ENCODE measurements around the gene CDCA5.

The CDCA5 gene

DNA sequence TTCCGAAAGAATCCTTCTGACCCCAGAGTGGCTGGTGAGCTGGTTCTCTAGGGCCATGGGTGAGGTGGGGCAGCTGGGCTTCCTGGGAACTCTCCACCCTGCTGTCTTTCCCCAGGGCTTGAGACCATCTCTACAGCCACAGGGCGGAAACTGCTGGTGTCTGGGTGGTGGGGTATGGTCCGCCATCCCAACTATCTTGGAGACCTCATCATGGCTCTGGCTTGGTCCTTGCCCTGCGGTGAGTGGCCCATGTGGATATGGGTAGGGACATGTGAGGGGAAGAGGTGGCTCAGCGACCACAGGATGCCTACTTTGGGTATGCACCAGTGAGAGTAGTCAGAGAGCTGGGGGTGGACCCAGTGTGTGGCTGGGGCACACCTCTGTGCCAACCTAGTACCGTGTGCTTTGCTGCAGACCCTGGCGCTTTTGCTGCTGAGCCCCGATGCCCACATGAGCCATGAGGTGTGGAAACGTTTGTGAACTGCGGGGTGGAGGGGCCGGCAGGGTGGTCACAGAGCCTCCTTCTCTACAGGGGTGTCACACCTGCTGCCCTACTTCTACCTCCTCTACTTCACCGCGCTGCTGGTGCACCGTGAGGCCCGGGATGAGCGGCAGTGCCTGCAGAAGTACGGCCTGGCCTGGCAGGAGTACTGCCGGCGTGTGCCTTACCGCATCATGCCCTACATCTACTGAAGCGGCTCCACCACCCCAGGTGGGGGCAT is 31.7 kb upstream of the CDCA5 start:
- H3K4me3 Mint-ChIP-seq = peak overlapping the region; percentile 47
- no peaks in the 10 kb centered on the region for H3K9me3 Mint-ChIP-seq
- no peak for ATAC-seq (ENCODE audit: low read depth)
- peaks cover 10% of the 10 kb centered on the region for H3K36me3 Mint-ChIP-seq
- H3K4me1 Mint-ChIP-seq = peaks cover 20% of the 10 kb centered on the region
- H3K27ac Mint-ChIP-seq = no peak overlapping the region
- no peaks in the 10 kb centered on the region for H3K27me3 Mint-ChIP-seq
- DNase-seq (ENCODE audit: low spot score in 2 of 2) = no peak

- ATAC-seq (ENCODE audit: low read depth) = no peak
Observed at GRCh38 chr11:65114538-65115171, 30.8 kb upstream of the CDCA5 start.

GRCh38 chr11:65113839-65114238 is 30.0 kb upstream of the CDCA5 start:
- Mint-ChIP-seq H3K36me3 (peaks cover 8% of the 10 kb centered on the region), H3K27ac (no peak overlapping the region), H3K4me3 (peak overlapping the region; percentile 5), H3K4me1 (peaks cover 26% of the 10 kb centered on the region), H3K27me3 (no peaks in the 10 kb centered on the region), H3K9me3 (no peaks in the 10 kb centered on the region)
- DNase-seq (ENCODE audit: low spot score in 2 of 2) = no peak
- ATAC-seq (ENCODE audit: low read depth) = no peak

More at GRCh38 chr11:65114538-65115171, 30.8 kb upstream of the CDCA5 start:
- H3K27me3 Mint-ChIP-seq = no peaks in the 10 kb centered on the region
- no peak overlapping the region for H3K4me3 Mint-ChIP-seq
- peaks cover 8% of the 10 kb centered on the region for H3K36me3 Mint-ChIP-seq
- H3K4me1 Mint-ChIP-seq = peaks cover 26% of the 10 kb centered on the region
- H3K9me3 Mint-ChIP-seq = no peaks in the 10 kb centered on the region
- DNase-seq (ENCODE audit: low spot score in 2 of 2) = no peak
- H3K27ac Mint-ChIP-seq = no peak overlapping the region

GRCh38 chr11:65113361-65113756 is 29.5 kb upstream of the CDCA5 start:
- Mint-ChIP-seq H3K9me3 (no peaks in the 10 kb centered on the region), H3K4me1 (peaks cover 26% of the 10 kb centered on the region), H3K27ac (peak overlapping the region; percentile 92), H3K36me3 (peaks cover 3% of the 10 kb centered on the region), H3K4me3 (peak overlapping the region; percentile 92), H3K27me3 (no peaks in the 10 kb centered on the region)
- ATAC-seq (ENCODE audit: low read depth) = no peak
- no peak for DNase-seq (ENCODE audit: low spot score in 2 of 2)

GRCh38 chr11:65112546-65113360 is 28.9 kb upstream of the CDCA5 start:
- peaks cover under 1% of the 10 kb centered on the region for H3K36me3 Mint-ChIP-seq

GRCh38 chr11:65111744-65112545 is 28.1 kb upstream of the CDCA5 start, which contains the start of gene TM7SF2:
Gene TM7SF2, plus strand, starts transcription at chr11:65111872. Its CDS starts 144 bp downstream, at chr11:65112016.
- H3K27ac Mint-ChIP-seq = peak within 1 kb of the TSS; percentile 92
- DNase-seq (ENCODE audit: low spot score in 2 of 2) (peak; percentile 85 to 92), ATAC-seq (ENCODE audit: low read depth) (peak; percentile 74)
- no peaks in the 10 kb centered on the region for H3K27me3 Mint-ChIP-seq
- no peaks in the 10 kb centered on the region for H3K36me3 Mint-ChIP-seq
- peaks cover 23% of the 10 kb centered on the region for H3K4me1 Mint-ChIP-seq
- peak within 1 kb of the TSS; percentile 92 for H3K4me3 Mint-ChIP-seq
- H3K9me3 Mint-ChIP-seq = no peaks in the 10 kb centered on the region

More at GRCh38 chr11:65112546-65113360, 28.9 kb upstream of the CDCA5 start:
- H3K9me3 Mint-ChIP-seq = no peaks in the 10 kb centered on the region
- H3K4me3 Mint-ChIP-seq = peak overlapping the region; percentile 92
- H3K27me3 Mint-ChIP-seq = no peaks in the 10 kb centered on the region
- H3K27ac Mint-ChIP-seq = peak overlapping the region; percentile 92
- peak; percentile 51 for ATAC-seq (ENCODE audit: low read depth)
- peak; percentile 76 to 82 for DNase-seq (ENCODE audit: low spot score in 2 of 2)
- H3K4me1 Mint-ChIP-seq = peaks cover 23% of the 10 kb centered on the region

DNA sequence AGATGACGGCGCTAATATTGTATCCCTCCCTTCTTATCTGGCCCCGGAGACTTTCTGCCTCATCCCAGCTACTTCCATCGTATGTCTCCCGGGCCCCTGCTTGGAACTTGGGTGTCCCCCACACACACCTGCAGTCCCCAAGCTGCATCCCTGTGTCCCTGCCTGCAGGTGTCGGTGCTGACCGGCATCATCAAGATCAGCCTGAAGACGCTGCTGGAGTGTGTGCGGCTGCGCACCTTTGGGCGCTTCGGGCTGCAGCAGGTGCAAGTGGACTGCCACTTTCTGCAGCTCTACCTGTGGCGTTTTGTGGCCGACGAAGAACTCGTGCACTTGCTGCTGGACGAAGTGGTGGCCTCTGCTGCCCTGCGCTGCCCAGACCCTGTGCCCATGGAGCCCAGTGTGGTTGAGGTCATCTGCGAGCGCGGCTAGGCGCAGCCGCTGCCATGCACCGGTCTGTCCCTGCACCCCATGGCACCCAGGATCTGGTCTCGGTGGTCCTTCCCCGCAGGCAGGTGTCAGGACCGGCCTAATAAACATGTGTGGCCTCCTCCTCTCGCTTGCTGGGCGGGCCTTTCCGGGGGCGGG is 27.4 kb upstream of the CDCA5 start:
- ATAC-seq (ENCODE audit: low read depth) (no peak), DNase-seq (ENCODE audit: low spot score in 2 of 2) (no peak)
- no peaks in the 10 kb centered on the region for H3K9me3 Mint-ChIP-seq
- peaks cover 23% of the 10 kb centered on the region for H3K4me1 Mint-ChIP-seq
- H3K36me3 Mint-ChIP-seq = no peaks in the 10 kb centered on the region
- peak overlapping the region; percentile 92 for H3K4me3 Mint-ChIP-seq
- H3K27ac Mint-ChIP-seq = peak overlapping the region; percentile 92
- H3K27me3 Mint-ChIP-seq = no peaks in the 10 kb centered on the region

GRCh38 chr11:65110354-65110861 is 26.6 kb upstream of the CDCA5 start:
- Mint-ChIP-seq H3K4me1 (peaks cover 22% of the 10 kb centered on the region), H3K36me3 (peaks cover 3% of the 10 kb centered on the region), H3K27ac (peak overlapping the region; percentile 55), H3K27me3 (no peaks in the 10 kb centered on the region), H3K9me3 (no peaks in the 10 kb centered on the region), H3K4me3 (no peak overlapping the region)
- DNase-seq (ENCODE audit: low spot score in 2 of 2) = peak; percentile 100
- ATAC-seq (ENCODE audit: low read depth) = peak; percentile 49

DNA sequence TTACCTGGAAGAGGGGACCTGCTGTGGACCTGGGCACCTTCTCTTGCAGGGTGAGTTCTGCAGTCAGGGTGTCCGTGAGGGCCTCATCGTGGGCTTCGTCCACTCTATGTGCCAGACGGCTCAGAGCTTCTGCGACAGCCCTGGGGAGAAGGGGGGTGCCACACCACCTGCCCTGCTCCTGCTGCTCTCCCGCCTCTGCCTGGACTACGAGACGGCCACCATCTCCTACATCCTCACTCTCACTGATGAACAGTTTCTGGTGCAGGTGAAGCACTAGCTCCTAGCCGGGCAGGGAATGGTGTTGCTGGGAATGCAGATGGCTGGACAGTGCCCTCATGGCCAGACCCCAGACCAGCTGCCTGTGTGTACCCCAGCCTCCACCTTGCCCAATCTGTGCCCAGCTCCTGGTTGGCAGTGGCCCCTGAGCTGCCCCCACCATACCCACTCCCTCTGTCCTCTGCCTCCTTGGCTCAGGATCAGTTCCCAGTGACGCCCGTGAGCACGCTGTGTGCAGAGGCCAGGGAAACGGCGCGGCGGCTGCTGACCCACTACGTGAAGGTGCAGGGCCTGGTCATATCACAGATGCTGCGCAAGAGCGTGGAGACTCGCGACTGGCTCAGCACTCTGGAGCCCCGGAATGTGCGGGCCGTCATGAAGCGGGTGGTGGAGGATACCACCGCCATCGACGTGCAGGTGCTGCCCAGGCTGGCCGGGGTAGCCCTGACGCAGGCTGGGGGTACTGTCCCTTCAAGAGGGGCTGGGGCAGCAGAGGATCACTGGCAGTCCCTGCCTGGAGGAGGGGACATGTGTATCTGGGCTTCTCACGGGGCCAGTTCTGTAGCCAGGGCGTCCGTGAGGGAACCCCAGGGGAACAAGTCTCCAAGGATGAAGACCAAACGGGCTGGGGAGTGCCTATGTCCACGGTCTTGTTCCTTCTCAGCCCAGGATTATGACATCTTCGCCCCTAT is 25.7 kb upstream of the CDCA5 start:
- Mint-ChIP-seq H3K36me3 (peaks cover 3% of the 10 kb centered on the region), H3K4me1 (peaks cover 22% of the 10 kb centered on the region), H3K27me3 (no peaks in the 10 kb centered on the region), H3K27ac (peak overlapping the region; percentile 55), H3K9me3 (no peaks in the 10 kb centered on the region), H3K4me3 (no peak overlapping the region)
- ATAC-seq (ENCODE audit: low read depth) = no peak
- DNase-seq (ENCODE audit: low spot score in 2 of 2) = no peak

GRCh38 chr11:65108469-65109123 is 24.8 kb upstream of the CDCA5 start:
- H3K4me1 Mint-ChIP-seq = peaks cover 22% of the 10 kb centered on the region
- no peak for ATAC-seq (ENCODE audit: low read depth)
- peaks cover 5% of the 10 kb centered on the region for H3K36me3 Mint-ChIP-seq
- no peak overlapping the region for H3K27ac Mint-ChIP-seq
- no peak overlapping the region for H3K4me3 Mint-ChIP-seq
- DNase-seq (ENCODE audit: low spot score in 2 of 2) = no peak
- no peaks in the 10 kb centered on the region for H3K9me3 Mint-ChIP-seq
- no peaks in the 10 kb centered on the region for H3K27me3 Mint-ChIP-seq

DNA sequence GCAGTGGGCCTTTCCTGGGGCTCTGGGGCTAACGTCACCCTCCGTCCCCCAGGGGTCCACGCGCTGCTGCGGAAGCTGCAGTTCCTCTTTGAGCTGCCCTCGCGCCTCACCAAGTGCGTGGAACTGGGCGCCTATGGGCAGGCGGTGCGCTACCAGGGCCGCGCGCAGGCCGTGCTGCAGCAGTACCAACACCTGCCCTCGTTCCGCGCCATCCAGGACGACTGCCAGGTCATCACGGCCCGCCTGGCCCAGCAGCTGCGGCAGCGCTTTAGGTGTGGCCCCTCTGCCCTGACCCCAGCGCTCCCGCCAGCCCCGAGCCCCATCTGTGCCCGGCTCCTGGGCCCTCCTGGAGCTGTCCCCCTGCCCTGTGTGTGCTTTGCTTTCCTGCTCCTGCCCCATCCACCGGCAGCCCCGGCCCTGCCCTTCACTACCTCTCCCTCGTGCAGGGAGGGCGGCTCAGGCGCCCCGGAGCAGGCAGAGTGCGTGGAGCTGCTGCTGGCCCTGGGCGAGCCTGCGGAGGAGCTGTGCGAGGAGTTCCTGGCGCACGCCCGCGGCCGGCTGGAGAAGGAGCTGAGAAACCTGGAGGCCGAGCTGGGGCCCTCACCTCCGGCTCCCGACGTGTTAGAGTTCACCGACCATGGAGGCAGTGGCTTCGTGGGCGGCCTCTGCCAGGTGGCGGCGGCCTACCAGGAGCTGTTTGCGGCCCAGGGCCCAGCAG is 24.1 kb upstream of the CDCA5 start:
- DNase-seq (ENCODE audit: low spot score in 2 of 2) (no peak), ATAC-seq (ENCODE audit: low read depth) (no peak)
- Mint-ChIP-seq H3K27me3 (no peaks in the 10 kb centered on the region), H3K4me3 (no peak overlapping the region), H3K27ac (no peak overlapping the region), H3K4me1 (peaks cover 17% of the 10 kb centered on the region), H3K9me3 (no peaks in the 10 kb centered on the region), H3K36me3 (peaks cover 5% of the 10 kb centered on the region)

All from memory B cell (primary cell).